Neural cell (in vitro differentiated cells): ENCODE results near the gene AGR2. TPM values are rescaled to one million over a fixed set of nuclear protein-coding genes. Genes with fewer than 3 reads are reported as not detected.

Experiments
- H2AFZ ChIP-seq: fragments of 200-600, 300-800 bp; sonication (generic), shearing (Covaris generic); 2 replicates; pipeline ENCODE4 v1.6.0; 2014; ENCODE audit warnings: low read depth, mild to moderate bottlenecking, antibody characterized with exemption, low read length, moderate library complexity
- H3F3A ChIP-seq: fragments of 200-600 bp; shearing (Covaris generic); 2 replicates; pipeline ENCODE4 v1.6.1; 2016; ENCODE audit warnings: mild to moderate bottlenecking, moderate library complexity, mixed read lengths, antibody characterized with exemption, low read length; ENCODE audit not compliant: insufficient read depth, poor library complexity, severe bottlenecking
- H3K27ac ChIP-seq: fragments of 200-600, 300-800 bp; sonication (generic), shearing (Covaris generic); 2 replicates; pipeline ENCODE4 v1.5.1; 2014; ENCODE audit warnings: mild to moderate bottlenecking, low read length, moderate library complexity
- H3K27me3 ChIP-seq: fragments of 300-800, 200-600 bp; sonication (generic), shearing (Covaris generic); 2 replicates; pipeline ENCODE4 v1.6.0; 2014; ENCODE audit warnings: mild to moderate bottlenecking, low read depth, low read length, moderate library complexity; ENCODE audit not compliant: insufficient read depth
- H3K36me3 ChIP-seq: fragments of 300-800, 200-600 bp; sonication (generic), shearing (Covaris generic); 2 replicates; pipeline ENCODE4 v1.5.1; 2014; ENCODE audit warnings: mild to moderate bottlenecking, antibody characterized with exemption, low read length, moderate library complexity; ENCODE audit not compliant: insufficient read depth
- H3K4me2 ChIP-seq: fragments of 300-800, 200-600 bp; sonication (generic), shearing (Covaris generic); 2 replicates; pipeline ENCODE4 v1.6.0; 2014; ENCODE audit warnings: mild to moderate bottlenecking, low read length
- H3K4me3 ChIP-seq: fragments of 300-800, 200-600 bp; sonication (generic), shearing (Covaris generic); 2 replicates; pipeline ENCODE4 v1.5.1; 2014; ENCODE audit warnings: mild to moderate bottlenecking, low read length, moderate library complexity
- H3K79me2 ChIP-seq: fragments of 200-600 bp; shearing (Covaris generic); replicated peaks from 2 replicates; pipeline ENCODE4 v1.6.0; 2014; ENCODE audit warnings: mild to moderate bottlenecking, low read length, moderate library complexity; ENCODE audit not compliant: insufficient read depth
- H3K9ac ChIP-seq: fragments of 300-800, 200-600 bp; sonication (generic), shearing (Covaris generic); 2 replicates; pipeline ENCODE4 v1.6.1; 2016; ENCODE audit warnings: mild to moderate bottlenecking, low read length, mixed read lengths
- H3K9me2 ChIP-seq: fragments of 200-600 bp; shearing (Covaris generic); 2 replicates; pipeline ENCODE4 v1.6.1; 2016; ENCODE audit warnings: mild to moderate bottlenecking, low read length, mixed read lengths; ENCODE audit not compliant: insufficient read depth
- H3K9me3 ChIP-seq: fragments of 200-600, 300-800 bp; sonication (generic), shearing (Covaris generic); 2 replicates; pipeline ENCODE4 v1.6.1; 2016; ENCODE audit warnings: mild to moderate bottlenecking, mixed run types, low read length, moderate library complexity, mixed read lengths
- H4K20me1 ChIP-seq: fragments of 200-600 bp; shearing (Covaris generic); 2 replicates; pipeline ENCODE4 v1.6.1; 2016; ENCODE audit warnings: mild to moderate bottlenecking, mixed run types; ENCODE audit not compliant: insufficient read depth
- EP300 ChIP-seq: fragments of 450-650 bp; conservative IDR thresholded peaks from 2 replicates; pipeline ENCODE4 v1.6.1; 2014; ENCODE audit warnings: antibody characterized with exemption, mild to moderate bottlenecking, moderate library complexity; ENCODE audit not compliant: poor library complexity, severe bottlenecking
- EZH2 ChIP-seq: fragments of 200-600, 300-800 bp; shearing (Covaris generic), sonication (generic); IDR thresholded peaks from 2 replicates; pipeline ENCODE4 v1.6.1; 2014; ENCODE audit warnings: antibody characterized with exemption, low read length, borderline replicate concordance, mild to moderate bottlenecking; ENCODE audit not compliant: insufficient read depth, poor library complexity, severe bottlenecking
- MXI1 ChIP-seq: fragments of 450-650 bp; conservative IDR thresholded peaks from 2 replicates; pipeline ENCODE4 v1.6.1; 2014; ENCODE audit warnings: antibody characterized with exemption, mild to moderate bottlenecking; ENCODE audit not compliant: poor library complexity, severe bottlenecking
- POLR2AphosphoS5 ChIP-seq: IDR thresholded peaks from 2 replicates; pipeline ENCODE4 v1.6.1; 2012
- RAD21 ChIP-seq: fragments of 450-650 bp; conservative IDR thresholded peaks from 2 replicates; pipeline ENCODE4 v1.6.1; 2014; ENCODE audit warnings: antibody characterized with exemption, mild to moderate bottlenecking, moderate library complexity
- SMC3 ChIP-seq: fragments of 450-650 bp; conservative IDR thresholded peaks from 2 replicates; pipeline ENCODE4 v1.6.1; 2014; ENCODE audit warnings: antibody characterized with exemption, mild to moderate bottlenecking, moderate library complexity; ENCODE audit not compliant: poor library complexity
- TAF1 ChIP-seq: IDR thresholded peaks from 2 replicates; pipeline ENCODE4 v1.6.1; 2012; ENCODE audit warnings: low read depth
- polyA plus RNA-seq: library from polyadenylated mRNA; depleted of rRNA; stranded (reverse); fragments of >200 nt; gene quantifications from 2 replicates; pipeline ENCODE4 v1.2.3, GENCODE V29; 2014
- TF ChIP-seq, protein P1 (sequence below): IDR thresholded peaks from 2 replicates; pipeline ENCODE4 v1.6.1; 2012; ENCODE audit warnings: borderline replicate concordance
- TF ChIP-seq, protein P2 (sequence below): fragments of 450-650 bp; IDR thresholded peaks from 2 replicates; pipeline ENCODE4 v1.5.1; 2014; ENCODE audit warnings: antibody characterized with exemption, mild to moderate bottlenecking, moderate library complexity; ENCODE audit not compliant: poor library complexity, severe bottlenecking

AGR2 gene
- polyA plus RNA-seq, 1 donor from 2014 or later: not detected

DNA sequence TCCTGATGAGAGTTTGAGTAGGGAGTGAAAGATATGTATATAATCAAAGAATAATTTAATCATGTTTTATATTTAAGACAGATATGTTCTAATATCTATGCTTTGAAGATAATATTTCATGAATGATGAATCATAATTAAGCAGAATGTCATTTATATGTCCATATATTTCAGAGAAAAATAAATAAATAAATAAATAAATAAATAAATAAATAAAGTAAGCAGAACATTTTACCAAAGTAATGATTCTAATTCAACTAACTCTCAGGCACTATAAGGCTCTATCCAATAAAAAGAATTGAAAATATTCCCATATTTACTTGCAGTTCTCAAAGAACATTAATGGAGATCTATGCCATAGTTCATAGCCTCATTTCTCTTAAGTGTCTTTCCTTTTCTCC lies 40.9 kb upstream of the AGR2 start:
- TF ChIP-seq EP300 (no peak), EZH2 (no peak)
- TF ChIP-seq, protein P1, sequence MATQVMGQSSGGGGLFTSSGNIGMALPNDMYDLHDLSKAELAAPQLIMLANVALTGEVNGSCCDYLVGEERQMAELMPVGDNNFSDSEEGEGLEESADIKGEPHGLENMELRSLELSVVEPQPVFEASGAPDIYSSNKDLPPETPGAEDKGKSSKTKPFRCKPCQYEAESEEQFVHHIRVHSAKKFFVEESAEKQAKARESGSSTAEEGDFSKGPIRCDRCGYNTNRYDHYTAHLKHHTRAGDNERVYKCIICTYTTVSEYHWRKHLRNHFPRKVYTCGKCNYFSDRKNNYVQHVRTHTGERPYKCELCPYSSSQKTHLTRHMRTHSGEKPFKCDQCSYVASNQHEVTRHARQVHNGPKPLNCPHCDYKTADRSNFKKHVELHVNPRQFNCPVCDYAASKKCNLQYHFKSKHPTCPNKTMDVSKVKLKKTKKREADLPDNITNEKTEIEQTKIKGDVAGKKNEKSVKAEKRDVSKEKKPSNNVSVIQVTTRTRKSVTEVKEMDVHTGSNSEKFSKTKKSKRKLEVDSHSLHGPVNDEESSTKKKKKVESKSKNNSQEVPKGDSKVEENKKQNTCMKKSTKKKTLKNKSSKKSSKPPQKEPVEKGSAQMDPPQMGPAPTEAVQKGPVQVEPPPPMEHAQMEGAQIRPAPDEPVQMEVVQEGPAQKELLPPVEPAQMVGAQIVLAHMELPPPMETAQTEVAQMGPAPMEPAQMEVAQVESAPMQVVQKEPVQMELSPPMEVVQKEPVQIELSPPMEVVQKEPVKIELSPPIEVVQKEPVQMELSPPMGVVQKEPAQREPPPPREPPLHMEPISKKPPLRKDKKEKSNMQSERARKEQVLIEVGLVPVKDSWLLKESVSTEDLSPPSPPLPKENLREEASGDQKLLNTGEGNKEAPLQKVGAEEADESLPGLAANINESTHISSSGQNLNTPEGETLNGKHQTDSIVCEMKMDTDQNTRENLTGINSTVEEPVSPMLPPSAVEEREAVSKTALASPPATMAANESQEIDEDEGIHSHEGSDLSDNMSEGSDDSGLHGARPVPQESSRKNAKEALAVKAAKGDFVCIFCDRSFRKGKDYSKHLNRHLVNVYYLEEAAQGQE: no peak
- Histone ChIP-seq H3K9me3 (no peaks in the 10 kb centered on the region), H3K27ac (no peak overlapping the region), H2AFZ (no peak overlapping the region), H3K4me2 (no peak overlapping the region), H3F3A (no peaks in the 10 kb centered on the region), H3K27me3 (no peaks in the 10 kb centered on the region), H3K9me2 (no peaks in the 10 kb centered on the region), H3K36me3 (no peaks in the 10 kb centered on the region), H3K4me3 (no peak overlapping the region), H4K20me1 (no peaks in the 10 kb centered on the region), H3K9ac (no peak overlapping the region), H3K79me2 (no peaks in the 10 kb centered on the region)

DNA sequence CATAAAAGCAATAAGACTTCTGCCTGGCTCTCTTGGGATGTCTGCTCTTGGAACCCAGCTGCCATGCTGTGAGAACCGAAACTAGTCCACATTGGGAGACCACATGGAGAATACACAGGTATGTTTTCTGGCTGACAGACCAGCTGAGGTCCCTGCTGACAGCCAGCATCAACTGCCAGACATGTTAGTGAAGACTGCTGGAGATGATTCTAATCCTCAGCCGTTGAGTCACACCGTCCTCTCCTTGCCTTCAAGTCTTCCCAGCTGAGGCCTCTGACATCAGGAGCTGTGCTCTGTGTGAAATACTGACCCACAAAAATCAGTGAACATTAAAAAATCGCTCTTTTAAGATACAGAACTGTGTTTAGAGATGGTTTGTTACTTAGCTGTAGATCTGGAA lies 36.9 kb upstream of the AGR2 start:
- H3F3A ChIP-seq: no peaks in the 10 kb centered on the region
- TF ChIP-seq, protein P2, sequence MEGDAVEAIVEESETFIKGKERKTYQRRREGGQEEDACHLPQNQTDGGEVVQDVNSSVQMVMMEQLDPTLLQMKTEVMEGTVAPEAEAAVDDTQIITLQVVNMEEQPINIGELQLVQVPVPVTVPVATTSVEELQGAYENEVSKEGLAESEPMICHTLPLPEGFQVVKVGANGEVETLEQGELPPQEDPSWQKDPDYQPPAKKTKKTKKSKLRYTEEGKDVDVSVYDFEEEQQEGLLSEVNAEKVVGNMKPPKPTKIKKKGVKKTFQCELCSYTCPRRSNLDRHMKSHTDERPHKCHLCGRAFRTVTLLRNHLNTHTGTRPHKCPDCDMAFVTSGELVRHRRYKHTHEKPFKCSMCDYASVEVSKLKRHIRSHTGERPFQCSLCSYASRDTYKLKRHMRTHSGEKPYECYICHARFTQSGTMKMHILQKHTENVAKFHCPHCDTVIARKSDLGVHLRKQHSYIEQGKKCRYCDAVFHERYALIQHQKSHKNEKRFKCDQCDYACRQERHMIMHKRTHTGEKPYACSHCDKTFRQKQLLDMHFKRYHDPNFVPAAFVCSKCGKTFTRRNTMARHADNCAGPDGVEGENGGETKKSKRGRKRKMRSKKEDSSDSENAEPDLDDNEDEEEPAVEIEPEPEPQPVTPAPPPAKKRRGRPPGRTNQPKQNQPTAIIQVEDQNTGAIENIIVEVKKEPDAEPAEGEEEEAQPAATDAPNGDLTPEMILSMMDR: no peak
- no peak for TF ChIP-seq MXI1
- TF ChIP-seq, protein P1: no peak
- TF ChIP-seq RAD21: no peak
- TF ChIP-seq SMC3: no peak
- TF ChIP-seq EP300: no peak
- TF ChIP-seq POLR2AphosphoS5: no peak
- TF ChIP-seq TAF1: no peak
- TF ChIP-seq EZH2: no peak
- no peak overlapping the region for H2AFZ ChIP-seq

More for the DNA sequence above, 36.9 kb upstream of the AGR2 start:
- H4K20me1 ChIP-seq: no peaks in the 10 kb centered on the region
- no peaks in the 10 kb centered on the region for H3K9me2 ChIP-seq
- no peaks in the 10 kb centered on the region for H3K9me3 ChIP-seq
- no peaks in the 10 kb centered on the region for H3K79me2 ChIP-seq
- H3K36me3 ChIP-seq: no peaks in the 10 kb centered on the region
- H3K27me3 ChIP-seq: no peaks in the 10 kb centered on the region
- no peak overlapping the region for H3K4me2 ChIP-seq
- no peak overlapping the region for H3K4me3 ChIP-seq
- H3K27ac ChIP-seq: no peak overlapping the region
- H3K9ac ChIP-seq: no peak overlapping the region
